A172 (cell line): ENCODE measurements around the gene ITPRIP. TPM values are rescaled to one million over a fixed set of nuclear protein-coding genes. Genes with fewer than 3 reads are reported as not detected.

Source experiments
- DNase-seq: peaks from one replicate; pipeline ENCODE4 v3.0.0-alpha.2; 2015; ENCODE audit warnings: low spot score
- total RNA-seq: library from RNA; depleted of rRNA; stranded (reverse); fragments of >200 nt; shearing (Covaris generic); gene quantifications from 2 replicates; pipeline ENCODE4 v1.2.3, GENCODE V29; 2014

ITPRIP gene
- total RNA-seq, 1 experiment from 2014 or later = 6.2 TPM

- DNase-seq = no peak
Measured at GRCh38 chr10:104340641-104341040, 2.4 kb upstream of the ITPRIP start.

DNA sequence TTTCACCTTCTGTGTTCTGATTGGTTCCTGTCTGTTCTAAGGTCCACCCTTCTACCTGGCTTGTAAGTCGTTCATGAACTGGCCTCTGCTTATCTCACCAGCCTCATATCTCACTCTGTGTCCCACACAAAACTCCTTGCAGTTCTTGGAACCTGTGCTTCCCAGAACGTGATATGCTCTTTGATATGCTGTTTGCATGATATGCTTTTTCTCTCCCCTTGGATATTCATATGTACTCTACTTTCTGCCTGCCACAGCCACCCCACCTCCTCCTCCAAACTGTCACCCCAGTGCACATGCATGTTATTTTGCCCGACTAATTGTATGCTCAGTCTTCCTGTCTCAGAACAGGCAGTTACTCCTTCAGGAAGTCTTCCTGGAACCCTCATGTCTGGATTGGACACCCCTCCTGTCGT lies 1.9 kb upstream of the ITPRIP start:
- no peak for DNase-seq

DNA sequence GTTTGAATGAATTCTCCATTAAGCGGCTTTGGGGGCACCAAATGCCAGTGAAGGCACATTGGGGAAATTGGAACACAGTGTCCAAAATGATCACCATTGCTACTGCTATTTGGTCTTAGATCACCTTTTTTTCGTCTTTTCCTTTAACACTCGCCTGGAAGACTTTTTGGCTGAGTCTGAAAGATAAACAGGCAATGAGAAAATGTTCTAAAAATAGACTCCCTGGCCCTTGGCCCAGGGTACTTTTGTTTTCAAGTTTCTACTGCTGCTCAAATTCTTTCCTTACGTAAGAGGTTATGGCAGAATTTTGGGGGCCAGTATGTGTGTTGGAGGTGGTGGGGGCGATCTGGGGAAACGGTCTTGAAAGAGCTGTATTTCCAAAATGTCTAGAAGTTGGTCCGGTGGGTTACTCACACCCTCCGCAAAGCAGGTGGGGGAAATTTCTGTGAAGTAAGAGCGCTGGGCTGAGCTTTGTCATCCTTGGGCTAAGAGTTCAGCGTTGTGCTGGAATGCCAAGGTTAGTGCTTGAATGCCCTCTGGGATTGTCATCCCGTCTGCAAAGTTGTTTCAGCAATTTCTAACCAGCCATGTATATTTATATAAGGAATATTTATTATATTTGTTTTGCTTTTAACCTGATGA lies 1.3 kb upstream of the ITPRIP start:
- peak; percentile 71 for DNase-seq

GRCh38 chr10:104337521-104337984 lies 712 bp downstream of the ITPRIP start:
- peak; percentile 51 for DNase-seq

- DNase-seq = peak; percentile 40
Measured at GRCh38 chr10:104336821-104337467, 1.3 kb downstream of the ITPRIP start.

DNA sequence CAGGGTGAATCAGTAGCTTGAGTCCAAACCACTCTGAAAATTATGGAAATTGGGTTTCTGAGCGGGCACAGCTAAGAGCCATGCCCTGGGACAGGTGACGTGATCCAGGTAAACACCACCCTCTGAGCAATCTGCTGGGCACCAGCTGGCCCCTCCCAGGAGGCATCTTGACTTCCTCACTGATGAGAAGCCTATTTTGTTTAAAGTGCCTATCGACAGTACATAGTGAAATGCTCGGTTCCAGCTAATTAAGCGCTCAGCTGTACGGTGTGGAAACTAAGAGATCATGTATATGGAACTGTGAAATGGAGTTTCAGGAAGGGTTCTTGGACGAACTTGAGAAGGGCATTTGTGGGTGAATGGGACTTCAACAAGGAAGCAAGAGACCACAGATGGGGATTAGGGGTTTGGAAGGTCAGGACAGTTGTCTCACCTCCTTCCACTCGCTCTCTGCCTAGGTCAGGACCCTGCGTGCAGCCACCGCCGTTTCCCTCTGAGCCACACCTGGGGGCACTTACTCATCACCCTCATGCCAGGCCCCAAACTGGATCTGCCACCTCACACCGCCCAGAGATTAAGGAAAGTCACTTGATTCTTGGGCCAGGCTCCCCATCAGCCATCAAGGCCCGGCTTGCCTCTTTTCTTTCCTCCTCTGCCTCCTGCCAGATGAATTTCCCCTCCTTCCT lies 3.2 kb downstream of the ITPRIP start:
- no peak for DNase-seq

DNA sequence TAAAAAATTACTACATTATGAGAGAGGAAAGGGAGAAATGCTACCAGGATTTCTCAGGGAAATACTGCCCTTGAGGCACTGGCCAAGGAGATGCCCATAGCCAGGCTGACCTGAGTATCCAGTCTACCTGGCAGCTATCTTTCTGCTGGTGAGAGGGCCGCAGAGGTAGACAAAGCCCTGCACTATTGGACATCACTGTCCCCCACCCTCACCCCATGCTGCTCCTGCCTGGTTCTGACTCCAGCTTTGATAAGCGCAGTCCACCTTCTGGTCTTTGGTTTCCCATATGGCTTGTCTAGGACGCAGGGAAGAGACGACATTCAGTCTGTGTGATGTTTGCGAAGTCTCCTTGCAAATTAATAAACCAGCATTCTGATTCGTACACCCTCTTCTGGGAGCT lies 3.7 kb downstream of the ITPRIP start:
- no peak for DNase-seq

DNA sequence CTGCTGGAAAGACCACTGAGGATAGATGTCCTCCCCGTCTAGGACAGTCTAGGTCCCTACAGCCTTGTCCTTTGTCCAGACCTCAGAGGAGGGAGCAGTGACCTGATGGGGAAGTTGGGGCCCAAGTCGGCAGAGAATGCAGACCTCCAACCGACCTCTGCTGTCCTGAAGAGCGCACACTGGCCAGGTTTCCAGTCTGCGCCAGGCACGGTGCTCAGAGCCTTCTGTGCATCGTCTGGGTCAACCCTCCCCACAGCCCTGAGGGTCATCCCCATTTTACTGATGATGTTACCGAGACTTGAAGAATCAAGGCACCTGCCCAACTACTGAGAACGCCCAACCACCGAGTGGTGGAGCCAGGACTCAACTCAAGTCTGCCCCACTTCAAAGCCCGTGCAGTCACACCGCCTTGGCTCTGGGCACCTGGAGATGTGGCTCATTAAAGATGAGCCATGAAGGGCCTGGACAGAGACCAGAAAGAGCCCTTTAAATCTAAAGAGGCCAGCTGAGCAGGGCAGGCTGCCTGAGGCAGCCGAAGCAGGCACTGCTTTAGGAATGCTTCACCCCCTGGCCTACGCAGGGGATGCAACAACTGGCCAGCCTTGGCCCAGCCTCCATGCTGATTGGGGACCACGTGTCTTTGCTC lies 4.4 kb downstream of the ITPRIP start:
- DNase-seq = no peak

DNA sequence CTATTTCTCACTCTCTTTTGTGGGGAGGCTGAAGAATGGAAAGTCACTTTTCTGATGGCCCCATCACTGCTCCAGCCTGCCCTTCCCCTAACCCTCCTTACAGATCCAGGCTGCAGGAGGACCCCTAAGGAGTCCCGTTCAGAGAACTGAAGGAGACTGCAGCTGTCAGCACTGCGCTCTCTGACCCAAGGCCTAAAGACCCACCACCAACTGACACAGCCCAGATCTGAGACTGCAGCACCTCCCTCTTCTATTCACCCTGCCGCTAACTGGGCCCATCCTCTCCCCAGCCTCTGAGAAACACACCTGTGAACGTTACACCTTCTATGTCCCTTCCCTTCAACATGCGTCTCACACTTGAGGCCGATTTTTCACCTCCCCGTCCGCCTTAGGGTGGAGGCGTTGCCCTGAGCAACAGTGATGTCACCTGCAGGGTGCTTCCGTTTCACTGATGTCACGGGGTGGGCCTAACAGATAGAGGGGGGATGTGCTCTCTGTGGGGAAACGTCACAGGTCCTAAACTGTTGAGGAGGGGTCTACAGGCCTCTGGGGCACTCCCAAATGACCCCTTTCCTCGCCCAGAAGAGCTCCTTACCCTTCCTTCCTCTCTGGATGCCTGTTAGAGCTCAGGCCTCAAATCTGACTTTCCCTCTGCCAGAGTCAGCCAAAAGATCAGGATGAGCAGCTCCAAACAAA lies 5.1 kb downstream of the ITPRIP start:
- no peak for DNase-seq

GRCh38 chr10:104332243-104333031 lies 5.8 kb downstream of the ITPRIP start:
- DNase-seq = peak; percentile 45

- peak; percentile 91 for DNase-seq
Measured at GRCh38 chr10:104331208-104331838, 6.9 kb downstream of the ITPRIP start.

DNA sequence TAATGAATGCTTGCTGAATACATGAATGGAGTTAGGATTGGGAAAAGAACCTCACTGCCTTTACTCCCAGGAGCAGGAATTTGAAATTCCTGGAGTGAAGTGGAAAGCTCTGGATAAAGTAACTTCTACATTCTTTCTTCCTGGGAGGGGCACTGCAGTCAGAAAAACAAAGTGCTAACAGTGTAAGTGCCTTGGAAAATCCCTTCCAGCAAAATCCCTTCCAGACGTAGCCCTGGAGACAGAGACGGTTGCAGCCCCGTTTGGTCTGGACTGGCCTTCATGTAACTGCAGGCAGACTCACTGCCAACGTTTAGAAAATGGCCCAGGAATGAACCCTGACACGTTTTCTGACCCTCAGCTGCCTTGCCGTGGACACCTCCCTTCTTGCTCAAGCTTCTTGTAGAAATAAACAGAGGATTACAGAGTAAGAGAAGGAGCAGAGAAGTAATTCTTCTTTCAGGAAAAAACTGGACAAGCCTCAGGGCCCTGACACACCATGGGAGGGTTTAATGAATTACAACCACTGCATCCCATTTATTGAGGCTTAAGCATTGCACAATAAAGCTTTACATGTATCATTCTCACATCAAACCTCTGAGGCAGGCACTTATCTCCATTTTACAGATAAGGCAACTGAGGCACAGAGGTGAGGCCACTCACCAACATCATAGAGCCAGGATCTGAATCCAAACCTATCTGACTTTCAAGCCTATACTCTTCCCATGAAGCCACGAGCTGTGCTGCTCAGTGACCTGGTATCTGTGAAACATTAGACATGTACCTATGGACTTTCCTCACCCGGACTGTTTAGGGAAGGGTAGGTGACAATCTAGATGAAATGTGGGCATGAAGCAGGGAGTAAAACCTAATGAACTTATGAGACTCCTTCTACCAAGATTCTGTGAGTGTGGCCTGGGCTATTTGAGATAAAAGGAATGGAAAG lies 7.8 kb downstream of the ITPRIP start:
- peak; percentile 85 for DNase-seq

GRCh38 chr10:104329735-104330134 lies 8.5 kb downstream of the ITPRIP start:
- DNase-seq = peak; percentile 78

DNA sequence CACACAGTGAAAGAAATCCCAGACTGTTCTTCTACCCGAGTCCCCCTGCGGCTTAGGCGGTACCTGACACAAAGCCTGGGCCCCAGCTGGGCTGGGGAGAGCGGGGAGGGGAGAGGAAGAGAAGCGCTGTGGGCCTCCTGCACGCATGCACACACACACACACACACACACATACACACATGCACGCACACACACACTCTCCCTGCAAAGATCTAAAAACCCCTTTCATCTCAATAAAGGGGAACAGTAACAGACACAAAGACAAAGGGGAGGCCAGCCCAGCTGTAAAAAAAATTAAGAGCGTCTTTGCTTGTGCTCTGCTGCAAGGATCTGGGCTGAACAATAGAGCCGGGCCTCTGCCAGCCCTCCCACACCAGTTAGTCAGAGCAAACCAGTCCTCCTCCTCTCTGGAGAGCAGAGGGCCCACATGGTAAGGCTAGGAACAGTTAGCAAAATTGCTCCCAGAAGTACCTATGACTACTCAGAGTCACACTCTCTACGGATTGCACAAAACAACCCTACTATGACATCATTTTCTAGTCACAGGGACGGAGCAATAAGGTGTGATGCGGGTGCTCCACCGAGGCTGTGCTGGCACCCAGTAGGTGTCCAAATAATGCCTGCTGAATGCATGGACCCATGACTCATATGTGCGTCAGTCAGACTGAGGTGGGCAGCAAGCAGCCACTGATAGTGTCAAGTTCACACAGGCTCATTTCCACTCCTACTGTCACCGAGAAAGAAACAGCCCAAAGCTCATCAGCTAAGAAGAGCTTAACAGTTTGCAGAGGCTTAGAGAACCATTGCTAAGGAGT lies 9.2 kb downstream of the ITPRIP start:
- DNase-seq = peak; percentile 99

DNA sequence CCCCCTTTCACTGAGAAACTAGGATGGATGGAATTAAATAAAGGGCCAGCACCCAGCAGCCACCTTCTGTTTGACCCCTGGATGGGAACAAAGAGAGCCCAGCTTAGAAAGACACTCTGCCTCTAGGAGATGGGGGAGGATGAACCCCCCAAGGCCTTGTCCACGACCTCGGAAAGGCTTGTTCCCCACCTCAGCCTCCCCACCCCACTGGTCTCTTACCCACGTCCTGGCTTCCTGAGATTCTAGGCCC lies 9.7 kb downstream of the ITPRIP start:
- no peak for DNase-seq

- DNase-seq = peak; percentile 86
Measured at GRCh38 chr10:104327745-104328645, 10.3 kb downstream of the ITPRIP start.

DNA sequence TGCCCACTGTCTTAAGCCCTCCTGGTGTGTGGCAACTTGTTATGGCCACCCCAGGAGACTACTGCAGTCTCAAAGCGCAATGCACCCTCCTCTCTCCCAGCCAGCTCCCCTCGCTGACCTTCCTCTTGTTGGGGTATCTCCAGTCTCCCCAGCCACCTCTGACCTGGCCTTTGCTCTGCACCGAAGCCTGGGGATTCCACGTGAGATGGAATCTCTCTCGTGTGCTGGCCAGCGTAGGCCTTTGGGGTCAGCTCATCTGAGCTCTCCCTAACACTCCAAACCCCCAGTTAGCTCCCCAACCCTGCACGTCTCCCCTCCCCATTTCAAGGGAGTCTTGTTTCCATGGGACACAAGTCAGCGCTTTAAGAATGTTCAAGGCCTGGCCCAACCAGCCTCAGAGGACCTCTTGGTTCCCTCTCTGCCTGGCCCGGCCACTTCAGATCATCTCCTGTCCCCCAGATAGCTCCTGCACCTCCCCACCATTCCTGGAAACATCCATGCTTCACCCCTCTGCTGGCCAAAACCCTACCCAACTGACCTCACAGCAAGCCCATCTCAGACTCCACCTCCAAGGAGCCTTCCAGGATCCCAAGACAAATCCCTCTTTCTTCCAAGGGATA lies 11.2 kb downstream of the ITPRIP start:
- no peak for DNase-seq
